GM23248 (cell line): ENCODE results near the gene CFAP61.

Experiments used
- EZH2 ChIP-seq: fragments of 200-600 bp; sonication (generic); IDR thresholded peaks from 2 replicates; pipeline ENCODE4 v1.6.1; 2018; ENCODE audit warnings: antibody characterized with exemption, mild to moderate bottlenecking; ENCODE audit not compliant: insufficient read depth, poor library complexity, severe bottlenecking
- EZH2phosphoT487 ChIP-seq: fragments of 200-600 bp; sonication (generic); IDR thresholded peaks from 2 replicates; pipeline ENCODE4 v1.6.1; 2018; ENCODE audit warnings: antibody characterized with exemption, moderate library complexity, mild to moderate bottlenecking, low read depth; ENCODE audit not compliant: insufficient read depth

DNA sequence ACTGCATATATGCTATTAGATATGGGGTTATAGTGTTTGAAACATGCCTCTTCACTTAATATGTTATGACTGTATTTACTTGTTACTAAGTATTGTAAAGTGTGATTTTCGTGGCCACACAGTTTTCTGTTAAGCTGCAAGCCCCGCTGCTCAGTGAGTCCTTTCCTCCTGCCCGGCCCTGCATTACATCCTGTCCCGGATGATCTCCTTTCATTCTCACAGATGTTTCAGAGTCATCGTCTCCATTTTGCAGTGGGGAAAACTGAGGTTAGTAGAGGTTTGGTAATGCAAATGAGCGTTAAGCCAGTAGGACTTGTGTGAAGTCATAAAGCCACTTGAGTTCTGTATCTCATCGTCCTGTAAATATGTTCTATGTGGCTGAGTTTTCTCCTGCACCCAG lies 155.5 kb downstream of the CFAP61 start:
- TF ChIP-seq EZH2 (no peak), EZH2phosphoT487 (no peak)
